ENCODE measurements around the gene SLC34A2. TPM values are rescaled to one million over a fixed set of nuclear protein-coding genes. Genes with fewer than 3 reads are reported as not detected.

SLC34A2 gene
- total and polyA plus RNA-seq, 2 experiments from 2014 or later, result 0.73 to 0.80 TPM

DNA sequence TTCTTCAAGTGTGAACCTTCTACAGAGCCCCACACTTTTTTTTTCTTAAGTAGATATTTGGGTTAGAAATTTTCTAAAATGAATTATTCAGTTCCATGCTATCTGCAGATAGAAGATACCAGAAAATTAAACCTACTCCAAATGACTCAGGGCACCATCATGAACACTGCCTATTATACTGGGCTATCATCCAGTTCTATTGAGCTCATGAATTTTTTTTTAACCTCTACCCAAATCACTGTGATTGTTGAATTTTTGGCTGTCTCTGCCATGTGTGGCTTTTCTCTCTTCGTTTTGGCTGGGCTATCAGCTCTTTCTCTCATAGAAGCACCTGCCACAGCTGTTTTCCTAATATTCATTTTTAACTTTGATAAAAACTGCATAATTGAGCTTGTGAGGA is 31.0 kb upstream of the SLC34A2 start (continued):
- TF ChIP-seq, protein P1, sequence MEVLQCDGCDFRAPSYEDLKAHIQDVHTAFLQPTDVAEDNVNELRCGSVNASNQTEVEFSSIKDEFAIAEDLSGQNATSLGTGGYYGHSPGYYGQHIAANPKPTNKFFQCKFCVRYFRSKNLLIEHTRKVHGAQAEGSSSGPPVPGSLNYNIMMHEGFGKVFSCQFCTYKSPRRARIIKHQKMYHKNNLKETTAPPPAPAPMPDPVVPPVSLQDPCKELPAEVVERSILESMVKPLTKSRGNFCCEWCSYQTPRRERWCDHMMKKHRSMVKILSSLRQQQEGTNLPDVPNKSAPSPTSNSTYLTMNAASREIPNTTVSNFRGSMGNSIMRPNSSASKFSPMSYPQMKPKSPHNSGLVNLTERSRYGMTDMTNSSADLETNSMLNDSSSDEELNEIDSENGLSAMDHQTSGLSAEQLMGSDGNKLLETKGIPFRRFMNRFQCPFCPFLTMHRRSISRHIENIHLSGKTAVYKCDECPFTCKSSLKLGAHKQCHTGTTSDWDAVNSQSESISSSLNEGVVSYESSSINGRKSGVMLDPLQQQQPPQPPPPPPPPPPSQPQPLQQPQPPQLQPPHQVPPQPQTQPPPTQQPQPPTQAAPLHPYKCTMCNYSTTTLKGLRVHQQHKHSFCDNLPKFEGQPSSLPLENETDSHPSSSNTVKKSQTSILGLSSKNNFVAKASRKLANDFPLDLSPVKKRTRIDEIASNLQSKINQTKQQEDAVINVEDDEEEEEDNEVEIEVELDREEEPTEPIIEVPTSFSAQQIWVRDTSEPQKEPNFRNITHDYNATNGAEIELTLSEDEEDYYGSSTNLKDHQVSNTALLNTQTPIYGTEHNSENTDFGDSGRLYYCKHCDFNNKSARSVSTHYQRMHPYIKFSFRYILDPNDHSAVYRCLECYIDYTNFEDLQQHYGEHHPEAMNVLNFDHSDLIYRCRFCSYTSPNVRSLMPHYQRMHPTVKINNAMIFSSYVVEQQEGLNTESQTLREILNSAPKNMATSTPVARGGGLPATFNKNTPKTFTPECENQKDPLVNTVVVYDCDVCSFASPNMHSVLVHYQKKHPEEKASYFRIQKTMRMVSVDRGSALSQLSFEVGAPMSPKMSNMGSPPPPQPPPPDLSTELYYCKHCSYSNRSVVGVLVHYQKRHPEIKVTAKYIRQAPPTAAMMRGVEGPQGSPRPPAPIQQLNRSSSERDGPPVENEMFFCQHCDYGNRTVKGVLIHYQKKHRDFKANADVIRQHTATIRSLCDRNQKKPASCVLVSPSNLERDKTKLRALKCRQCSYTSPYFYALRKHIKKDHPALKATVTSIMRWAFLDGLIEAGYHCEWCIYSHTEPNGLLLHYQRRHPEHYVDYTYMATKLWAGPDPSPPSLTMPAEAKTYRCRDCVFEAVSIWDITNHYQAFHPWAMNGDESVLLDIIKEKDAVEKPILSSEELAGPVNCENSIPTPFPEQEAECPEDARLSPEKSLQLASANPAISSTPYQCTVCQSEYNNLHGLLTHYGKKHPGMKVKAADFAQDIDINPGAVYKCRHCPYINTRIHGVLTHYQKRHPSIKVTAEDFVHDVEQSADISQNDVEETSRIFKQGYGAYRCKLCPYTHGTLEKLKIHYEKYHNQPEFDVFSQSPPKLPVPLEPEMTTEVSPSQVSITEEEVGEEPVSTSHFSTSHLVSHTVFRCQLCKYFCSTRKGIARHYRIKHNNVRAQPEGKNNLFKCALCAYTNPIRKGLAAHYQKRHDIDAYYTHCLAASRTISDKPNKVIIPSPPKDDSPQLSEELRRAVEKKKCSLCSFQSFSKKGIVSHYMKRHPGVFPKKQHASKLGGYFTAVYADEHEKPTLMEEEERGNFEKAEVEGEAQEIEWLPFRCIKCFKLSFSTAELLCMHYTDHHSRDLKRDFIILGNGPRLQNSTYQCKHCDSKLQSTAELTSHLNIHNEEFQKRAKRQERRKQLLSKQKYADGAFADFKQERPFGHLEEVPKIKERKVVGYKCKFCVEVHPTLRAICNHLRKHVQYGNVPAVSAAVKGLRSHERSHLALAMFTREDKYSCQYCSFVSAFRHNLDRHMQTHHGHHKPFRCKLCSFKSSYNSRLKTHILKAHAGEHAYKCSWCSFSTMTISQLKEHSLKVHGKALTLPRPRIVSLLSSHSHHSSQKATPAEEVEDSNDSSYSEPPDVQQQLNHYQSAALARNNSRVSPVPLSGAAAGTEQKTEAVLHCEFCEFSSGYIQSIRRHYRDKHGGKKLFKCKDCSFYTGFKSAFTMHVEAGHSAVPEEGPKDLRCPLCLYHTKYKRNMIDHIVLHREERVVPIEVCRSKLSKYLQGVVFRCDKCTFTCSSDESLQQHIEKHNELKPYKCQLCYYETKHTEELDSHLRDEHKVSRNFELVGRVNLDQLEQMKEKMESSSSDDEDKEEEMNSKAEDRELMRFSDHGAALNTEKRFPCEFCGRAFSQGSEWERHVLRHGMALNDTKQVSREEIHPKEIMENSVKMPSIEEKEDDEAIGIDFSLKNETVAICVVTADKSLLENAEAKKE (CRISPR knock-in tag; IDR thresholded peaks at IDR 0.05), result no peak
- TF ChIP-seq STAT1 (IDR thresholded peaks at IDR 0.05; ENCODE audit: unreplicated experiment) (no peak), EZH2 (IDR thresholded peaks at IDR 0.05; ENCODE audit: low read depth, unreplicated experiment) (no peak)

DNA sequence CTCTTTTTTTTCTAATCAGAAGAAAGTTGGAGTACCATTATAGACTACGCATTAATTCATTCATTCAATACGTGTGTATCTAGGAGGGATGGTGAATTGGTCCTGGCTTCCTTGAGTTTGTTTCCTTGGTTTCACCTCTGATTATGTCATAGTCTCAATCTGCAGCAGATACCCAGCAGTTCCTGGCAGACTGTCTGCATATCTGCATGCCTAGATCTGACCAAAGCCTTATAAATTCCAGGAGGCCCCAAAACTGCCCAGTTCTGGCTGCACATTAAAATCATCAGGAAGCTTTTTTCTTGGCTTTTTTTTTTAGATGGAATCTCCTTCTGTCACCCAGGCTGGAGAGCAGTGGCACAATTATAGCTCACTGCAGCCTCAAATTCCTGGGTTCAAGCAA is 27.2 kb upstream of the SLC34A2 start:
- DNase-seq (ENCODE audit: low spot score), result no peak
- no peak for TF ChIP-seq EZH2phosphoT487 (IDR thresholded peaks at IDR 0.05; ENCODE audit: unreplicated experiment)
- no peak for ATAC-seq
- Mint-ChIP-seq H3K4me1 (no peaks in the 10 kb centered on the region), H3K27ac (no peak overlapping the region), H3K9me3 (peaks cover 2% of the 10 kb centered on the region; the same call in 1 of the 3 replicates), H3K36me3 (ENCODE audit: low read depth) (no peaks in the 10 kb centered on the region), H3K4me3 (no peak overlapping the region), H3K27me3 (ENCODE audit: insufficient read depth, low read depth, poor library complexity) (peaks cover 2% of the 10 kb centered on the region)
- no peaks in the 10 kb centered on the region for H3F3A ChIP-seq (replicated peaks; ENCODE audit: low read depth)
- H3K27ac ChIP-seq (ENCODE audit: low read depth), result no peak overlapping the region
- no peaks in the 10 kb centered on the region for H3K4me1 ChIP-seq (ENCODE audit: insufficient read depth)
- H3K4me2 ChIP-seq, result no peak overlapping the region
- no peak overlapping the region for H2AFZ ChIP-seq
- no peaks in the 10 kb centered on the region for H3K27me3 ChIP-seq (ENCODE audit: insufficient read depth)
- H3K36me3 ChIP-seq (ENCODE audit: insufficient read depth), result no peaks in the 10 kb centered on the region
- no peaks in the 10 kb centered on the region for H3K79me2 ChIP-seq (replicated peaks; ENCODE audit: insufficient read depth)
- H4K20me1 ChIP-seq (replicated peaks; ENCODE audit: insufficient read depth), result no peaks in the 10 kb centered on the region
- H3K9me2 ChIP-seq (ENCODE audit: insufficient read depth), result no peaks in the 10 kb centered on the region
- no peak overlapping the region for H3K4me3 ChIP-seq

DNA sequence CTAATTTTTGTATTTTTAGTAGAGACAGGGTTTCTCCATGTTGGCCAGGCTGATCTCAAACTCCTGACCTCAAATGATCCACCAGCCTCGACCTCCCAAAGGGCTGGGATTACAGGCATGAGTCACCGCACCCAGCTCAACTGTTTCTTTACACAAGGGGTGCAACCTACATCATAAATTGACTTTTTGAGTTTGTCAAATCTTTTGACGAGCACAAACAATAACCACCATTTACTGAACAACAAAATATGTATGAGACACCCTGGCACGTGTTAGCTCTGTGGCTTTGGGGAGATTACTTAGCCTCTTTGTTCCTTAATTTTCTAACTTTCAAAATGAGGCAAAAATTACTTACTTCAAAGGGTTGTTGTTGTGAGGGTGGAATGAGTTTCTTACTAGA is 23.5 kb upstream of the SLC34A2 start:
- no peak overlapping the region for H3K4me2 ChIP-seq
- no peaks in the 10 kb centered on the region for H4K20me1 ChIP-seq (replicated peaks; ENCODE audit: insufficient read depth)
- Mint-ChIP-seq H3K27ac (no peak overlapping the region), H3K9me3 (peaks cover 3% of the 10 kb centered on the region; the same call in 1 of the 3 replicates), H3K36me3 (ENCODE audit: low read depth) (no peaks in the 10 kb centered on the region), H3K4me1 (no peaks in the 10 kb centered on the region), H3K4me3 (no peak overlapping the region), H3K27me3 (ENCODE audit: insufficient read depth, low read depth, poor library complexity) (peaks cover 10% of the 10 kb centered on the region)
- no peaks in the 10 kb centered on the region for H3K79me2 ChIP-seq (replicated peaks; ENCODE audit: insufficient read depth)
- H3K27ac ChIP-seq (ENCODE audit: low read depth), result no peak overlapping the region
- H2AFZ ChIP-seq, result no peak overlapping the region
- H3K9me2 ChIP-seq (ENCODE audit: insufficient read depth), result no peaks in the 10 kb centered on the region
- H3K36me3 ChIP-seq (ENCODE audit: insufficient read depth), result no peaks in the 10 kb centered on the region
- H3K27me3 ChIP-seq (ENCODE audit: insufficient read depth), result no peaks in the 10 kb centered on the region
- no peaks in the 10 kb centered on the region for H3K4me1 ChIP-seq (ENCODE audit: insufficient read depth)
- no peak overlapping the region for H3K4me3 ChIP-seq
- no peak for ATAC-seq
- DNase-seq (ENCODE audit: low spot score), result no peak
- no peaks in the 10 kb centered on the region for H3F3A ChIP-seq (replicated peaks; ENCODE audit: low read depth)
- TF ChIP-seq EZH2 (IDR thresholded peaks at IDR 0.05; ENCODE audit: low read depth, unreplicated experiment) (no peak), CREB1 (CRISPR knock-in tag; IDR thresholded peaks at IDR 0.05; ENCODE audit: low read depth) (no peak), ZNF331 (CRISPR knock-in tag; IDR thresholded peaks at IDR 0.05; ENCODE audit: low read depth) (no peak), EZH2phosphoT487 (IDR thresholded peaks at IDR 0.05; ENCODE audit: unreplicated experiment) (no peak), NANOG (IDR thresholded peaks at IDR 0.05; ENCODE audit: borderline replicate concordance) (no peak), STAT1 (IDR thresholded peaks at IDR 0.05; ENCODE audit: unreplicated experiment) (no peak)
- TF ChIP-seq, protein P2, sequence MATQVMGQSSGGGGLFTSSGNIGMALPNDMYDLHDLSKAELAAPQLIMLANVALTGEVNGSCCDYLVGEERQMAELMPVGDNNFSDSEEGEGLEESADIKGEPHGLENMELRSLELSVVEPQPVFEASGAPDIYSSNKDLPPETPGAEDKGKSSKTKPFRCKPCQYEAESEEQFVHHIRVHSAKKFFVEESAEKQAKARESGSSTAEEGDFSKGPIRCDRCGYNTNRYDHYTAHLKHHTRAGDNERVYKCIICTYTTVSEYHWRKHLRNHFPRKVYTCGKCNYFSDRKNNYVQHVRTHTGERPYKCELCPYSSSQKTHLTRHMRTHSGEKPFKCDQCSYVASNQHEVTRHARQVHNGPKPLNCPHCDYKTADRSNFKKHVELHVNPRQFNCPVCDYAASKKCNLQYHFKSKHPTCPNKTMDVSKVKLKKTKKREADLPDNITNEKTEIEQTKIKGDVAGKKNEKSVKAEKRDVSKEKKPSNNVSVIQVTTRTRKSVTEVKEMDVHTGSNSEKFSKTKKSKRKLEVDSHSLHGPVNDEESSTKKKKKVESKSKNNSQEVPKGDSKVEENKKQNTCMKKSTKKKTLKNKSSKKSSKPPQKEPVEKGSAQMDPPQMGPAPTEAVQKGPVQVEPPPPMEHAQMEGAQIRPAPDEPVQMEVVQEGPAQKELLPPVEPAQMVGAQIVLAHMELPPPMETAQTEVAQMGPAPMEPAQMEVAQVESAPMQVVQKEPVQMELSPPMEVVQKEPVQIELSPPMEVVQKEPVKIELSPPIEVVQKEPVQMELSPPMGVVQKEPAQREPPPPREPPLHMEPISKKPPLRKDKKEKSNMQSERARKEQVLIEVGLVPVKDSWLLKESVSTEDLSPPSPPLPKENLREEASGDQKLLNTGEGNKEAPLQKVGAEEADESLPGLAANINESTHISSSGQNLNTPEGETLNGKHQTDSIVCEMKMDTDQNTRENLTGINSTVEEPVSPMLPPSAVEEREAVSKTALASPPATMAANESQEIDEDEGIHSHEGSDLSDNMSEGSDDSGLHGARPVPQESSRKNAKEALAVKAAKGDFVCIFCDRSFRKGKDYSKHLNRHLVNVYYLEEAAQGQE (IDR thresholded peaks at IDR 0.05; ENCODE audit: unreplicated experiment), result no peak

All from GM23338 (cell line).